WTC11 (cell line): ENCODE data around the gene PYCR2. TPM values are rescaled to one million over a fixed set of nuclear protein-coding genes. Genes with fewer than 3 reads are reported as not detected.

ENCODE experiments used
- ATAC-seq: fragments of 200-7000 bp; cut with Tn5 transposase; 2 replicates; pipeline ENCODE4 v1.10.0; 2021; ENCODE audit warnings: mild to moderate bottlenecking, moderate library complexity
- CTCF ChIA-PET: fragments of 300-600 bp; sonication (Branson Sonifier 250); formaldehyde crosslinking; loops from one replicate; lab custom pipeline; 2021; ENCODE audit warnings: antibody characterized with exemption; lab: Charles Lee
- POLR2A ChIA-PET: fragments of 350-600 bp; sonication (Branson Sonifier 250); formaldehyde crosslinking; loops from one replicate; lab custom pipeline; 2021; ENCODE audit warnings: antibody characterized with exemption; lab: Charles Lee
- DNase-seq: peaks from one replicate; pipeline ENCODE4 v3.0.0; 2021; ENCODE audit warnings: low spot score
- H3K27ac Mint-ChIP-seq: 2 replicates; pipeline ENCODE4 v1.8.0; 2021; ENCODE audit warnings: mixed read lengths
- H3K27me3 Mint-ChIP-seq: 2 replicates; pipeline ENCODE4 v1.8.0; 2021; ENCODE audit warnings: low read depth, mild to moderate bottlenecking, moderate library complexity, mixed read lengths
- H3K36me3 Mint-ChIP-seq: 2 replicates; pipeline ENCODE4 v1.8.0; 2021; ENCODE audit warnings: mixed read lengths
- H3K4me1 Mint-ChIP-seq: 2 replicates; pipeline ENCODE4 v1.8.0; 2022; ENCODE audit warnings: mixed read lengths
- H3K4me3 Mint-ChIP-seq: 2 replicates; pipeline ENCODE4 v1.8.0; 2021; ENCODE audit warnings: mild to moderate bottlenecking, moderate library complexity, mixed read lengths
- H3K9me3 Mint-ChIP-seq: 2 replicates; pipeline ENCODE4 v1.8.0; 2021; ENCODE audit warnings: mixed read lengths
- CREB1 ChIP-seq: sonication (generic); formaldehyde crosslinking; IDR thresholded peaks from 2 replicates; pipeline ENCODE4 v1.8.0; 2023; ENCODE audit warnings: mild to moderate bottlenecking, missing genetic modification reagents
- GABPB1 ChIP-seq: sonication (generic); formaldehyde crosslinking; IDR thresholded peaks from 2 replicates; pipeline ENCODE4 v1.8.1; 2023; ENCODE audit warnings: mild to moderate bottlenecking, missing genetic modification reagents
- HMGA2 ChIP-seq: fragments of 250-450 bp; sonication (Bioruptor Pico); IDR thresholded peaks from 2 replicates; pipeline ENCODE4 v1.4.0; 2021; ENCODE audit warnings: mild to moderate bottlenecking, moderate library complexity
- HMGXB4 ChIP-seq: sonication (generic); formaldehyde crosslinking; IDR thresholded peaks from 2 replicates; pipeline ENCODE4 v1.8.1; 2023; ENCODE audit warnings: mild to moderate bottlenecking, moderate library complexity, missing genetic modification reagents
- IRF1 ChIP-seq: sonication (generic); formaldehyde crosslinking; IDR thresholded peaks from 2 replicates; pipeline ENCODE4 v1.8.0; 2023; ENCODE audit warnings: missing genetic modification reagents
- JAZF1 ChIP-seq: fragments of 250-450 bp; sonication (Bioruptor Pico); IDR thresholded peaks from 2 replicates; pipeline ENCODE4 v1.9.0; 2021; ENCODE audit warnings: moderate library complexity, mild to moderate bottlenecking, inconsistent platforms
- NFE2L1 ChIP-seq: sonication (generic); formaldehyde crosslinking; IDR thresholded peaks from 2 replicates; pipeline ENCODE4 v1.8.1; 2023; ENCODE audit warnings: missing genetic modification reagents
- NR1H2 ChIP-seq: sonication (generic); formaldehyde crosslinking; IDR thresholded peaks from 2 replicates; pipeline ENCODE4 v1.9.0; 2021; ENCODE audit warnings: mild to moderate bottlenecking, moderate library complexity, missing genetic modification reagents
- OVOL2 ChIP-seq: fragments of 250-450 bp; sonication (Bioruptor Pico); IDR thresholded peaks from 2 replicates; pipeline ENCODE4 v1.9.0; 2021; ENCODE audit warnings: mild to moderate bottlenecking, borderline replicate concordance
- SMAD4 ChIP-seq: sonication (generic); formaldehyde crosslinking; IDR thresholded peaks from 2 replicates; pipeline ENCODE4 v1.8.0; 2022; ENCODE audit warnings: mild to moderate bottlenecking, missing genetic modification reagents
- SOX15 ChIP-seq: fragments of 250-450 bp; sonication (Bioruptor Pico); IDR thresholded peaks from 2 replicates; pipeline ENCODE4 v1.9.0; 2021; ENCODE audit warnings: mild to moderate bottlenecking
- ZNF281 ChIP-seq: sonication (generic); formaldehyde crosslinking; IDR thresholded peaks from 2 replicates; pipeline ENCODE4 v1.8.0; 2023; ENCODE audit warnings: mild to moderate bottlenecking, missing genetic modification reagents
- total RNA-seq: library from RNA; stranded (reverse); gene quantifications from 3 replicates; pipeline ENCODE4 v1.2.3, GENCODE V29; 2021

Gene PYCR2
- total RNA-seq, 1 experiment from 2014 or later = 86.0 TPM

GRCh38 chr1:225926551-225927113 is 2.6 kb upstream of the PYCR2 start:
- H3K36me3 Mint-ChIP-seq = peaks cover 10% of the 10 kb centered on the region
- POLR2A ChIA-PET = interaction anchor here (1.0 kb wide), 1 partner anchor 14 kb away, joined by 3 read pairs; no protein-coding TSS in a partner anchor
- H3K4me3 Mint-ChIP-seq = no peak overlapping the region
- CTCF ChIA-PET = interaction anchor here (0.9 to 1.4 kb wide), 4 partner anchors 11 to 36 kb away, joined by 3 to 6 read pairs (median 4); no protein-coding TSS in a partner anchor
- H3K27ac Mint-ChIP-seq = peak overlapping the region; percentile 53; the same call in 1 of the 2 replicates
- no peaks in the 10 kb centered on the region for H3K9me3 Mint-ChIP-seq
- DNase-seq (no peak), ATAC-seq (no peak)
- TF ChIP-seq SMAD4 (no peak), GABPB1 (no peak), OVOL2 (CRISPR knock-in tag) (no peak), ZNF281 (CRISPR knock-in tag) (no peak), CREB1 (no peak), JAZF1 (CRISPR knock-in tag) (no peak), IRF1 (CRISPR knock-in tag) (no peak), SOX15 (no peak), NR1H2 (CRISPR knock-in tag) (no peak), HMGA2 (no peak)
- no peaks in the 10 kb centered on the region for H3K27me3 Mint-ChIP-seq
- peaks cover 23% of the 10 kb centered on the region for H3K4me1 Mint-ChIP-seq

GRCh38 chr1:225923381-225923691 is 714 bp downstream of the PYCR2 start:
- Mint-ChIP-seq H3K4me3 (peak overlapping the region; percentile 92), H3K4me1 (peaks cover 23% of the 10 kb centered on the region), H3K36me3 (peaks cover 38% of the 10 kb centered on the region), H3K27ac (peak overlapping the region; percentile 84; the same call in 1 of the 2 replicates), H3K9me3 (no peaks in the 10 kb centered on the region), H3K27me3 (no peaks in the 10 kb centered on the region)
- DNase-seq (no peak), ATAC-seq (no peak)
- ChIA-PET POLR2A (interaction anchor here (0.6 to 1.7 kb wide), 4 partner anchors 35 to 146 kb away, joined by 3 to 10 read pairs (median 4); partner anchors contain the start of genes LEFTY1, SRP9 and TMEM63A), CTCF (interaction anchor here (1.0 to 1.9 kb wide), 11 partner anchors 12 to 449 kb away, joined by 3 to 16 read pairs (median 4); partner anchors contain the start of genes SRP9 and TMEM63A)
- TF ChIP-seq NFE2L1 (CRISPR knock-in tag) (0 out of 2 replicates have a peak, but pooled peaks have one; percentile 10), CREB1 (0 out of 2 replicates have a peak, but pooled peaks have one; percentile 2), SMAD4 (no peak)

GRCh38 chr1:225921734-225922709 is 2.0 kb downstream of the PYCR2 start:
- Mint-ChIP-seq H3K27me3 (no peaks in the 10 kb centered on the region), H3K27ac (no peak overlapping the region), H3K36me3 (peaks cover 50% of the 10 kb centered on the region), H3K4me3 (peak overlapping the region; percentile 92), H3K4me1 (peaks cover 22% of the 10 kb centered on the region), H3K9me3 (no peaks in the 10 kb centered on the region)
- ChIA-PET CTCF (no interaction called here), POLR2A (no interaction called here)
- no peak for ATAC-seq
- no peak for DNase-seq
- TF ChIP-seq CREB1 = 0 out of 2 replicates have a peak, but pooled peaks have one; percentile 1
- no peak for TF ChIP-seq NR1H2 (CRISPR knock-in tag)
- no peak for TF ChIP-seq HMGXB4 (CRISPR knock-in tag)
